Measurements from ENCODE around the gene LRP1B. TPM values are rescaled to one million over a fixed set of nuclear protein-coding genes. Genes with fewer than 3 reads are reported as not detected.
"Not testable (repeated sequence)": the region's sequence is repeated elsewhere in the genome, so short reads cannot be mapped to it uniquely, and the experiment has no call there.

The LRP1B gene
- total and polyA plus RNA-seq, 2 of the 8 experiments (the other 6 are each of a cell fraction or from before 2014, with no cell fraction given): 0.03 TPM; not detected in 1

DNA sequence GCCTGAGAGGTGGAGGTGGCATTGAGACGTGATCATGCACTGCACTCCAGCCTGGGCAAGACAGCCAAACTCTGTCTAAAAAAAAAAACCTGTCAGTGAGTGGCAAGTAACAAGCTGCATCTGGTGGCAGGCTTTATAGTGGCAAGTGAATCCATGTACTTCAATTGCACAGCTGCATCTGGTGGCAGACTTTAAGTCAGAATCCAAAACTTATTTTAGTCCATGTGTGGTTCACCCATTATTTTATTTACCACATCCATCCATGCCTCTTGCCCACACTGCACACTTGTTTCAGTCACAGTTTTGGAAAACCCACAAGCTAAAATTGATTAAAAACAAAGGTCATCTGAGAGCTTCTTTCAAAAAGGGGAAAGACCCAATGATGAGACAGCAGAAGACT lies 1714.2 kb downstream of the LRP1B start (continued):
- no peak for TF ChIP-seq NRF1 (IDR thresholded peaks at IDR 0.05; ENCODE audit: low read depth, low read length)

DNA sequence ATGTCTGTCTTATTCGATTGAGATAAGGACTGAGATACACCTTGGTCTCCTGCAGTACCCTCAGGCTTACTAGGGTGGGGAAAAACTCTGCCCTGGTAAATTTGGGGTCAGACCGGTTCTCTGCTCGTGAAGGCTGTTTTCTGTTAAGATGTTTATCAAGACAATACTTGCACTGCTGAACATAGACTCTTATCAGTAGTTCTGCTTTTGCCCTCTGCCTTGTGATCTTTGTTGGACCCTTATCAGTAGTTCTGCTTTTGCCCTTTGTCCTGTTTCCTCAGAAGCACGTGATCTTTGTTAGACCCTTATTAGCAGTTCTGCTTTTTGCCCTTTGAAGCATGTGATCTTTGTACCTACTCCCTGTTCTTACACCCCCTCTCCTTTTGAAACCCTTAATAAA lies 1715.8 kb downstream of the LRP1B start:
- H3K27ac ChIP-seq (ENCODE audit: low read depth, low read length); H3K9ac ChIP-seq (replicated peaks in 1 of 4; ENCODE audit: extremely low read depth in 1 of 4, low read depth in 3 of 4, low read length in 3 of 4); H3K27me3 ChIP-seq (replicated peaks in 1 of 4; ENCODE audit: control insufficient read depth in 3 of 4, extremely low read depth in 1 of 4, insufficient read depth in 3 of 4, low read length in 3 of 4); H3K36me3 ChIP-seq (ENCODE audit: control insufficient read depth in 2 of 4, insufficient read depth in 4 of 4, low read length in 3 of 4); H2AK5ac ChIP-seq (ENCODE audit: low read depth, low read length); H4K5ac ChIP-seq (ENCODE audit: insufficient read length, low read depth, low read length); POLR2A ChIA-PET (ENCODE audit: partially characterized antibody); H3K23me2 ChIP-seq (ENCODE audit: low read depth, low read length); H2BK5ac ChIP-seq (ENCODE audit: low read depth, low read length); H3K18ac ChIP-seq (ENCODE audit: extremely low read depth, low read length); H3K79me2 ChIP-seq (ENCODE audit: control insufficient read depth in 1 of 2, insufficient read depth in 2 of 2, low read length in 2 of 2); H3K9me3 ChIP-seq (ENCODE audit: insufficient read depth in 2 of 2, low read depth in 1 of 2, low read length in 1 of 2); CTCF ChIA-PET (ENCODE audit: partially characterized antibody); H3K79me1 ChIP-seq (ENCODE audit: low read depth, low read length); H3K4me1 ChIP-seq (replicated peaks in 1 of 4; ENCODE audit: control insufficient read depth in 3 of 4, insufficient read depth in 4 of 4, low read length in 3 of 4); H2AFZ ChIP-seq (ENCODE audit: low read length); H3K4me2 ChIP-seq (ENCODE audit: insufficient read depth in 1 of 2, low read depth in 2 of 2, low read length in 2 of 2); H2BK12ac ChIP-seq (ENCODE audit: low read depth, low read length); H2BK20ac ChIP-seq (ENCODE audit: low read length); H3K4ac ChIP-seq (replicated peaks; ENCODE audit: insufficient read length, low read depth, low read length); DNase-seq (ENCODE audit: low read depth in 1 of 2, low spot score in 2 of 2); H2BK15ac ChIP-seq (ENCODE audit: low read length); H3K56ac ChIP-seq (replicated peaks; ENCODE audit: insufficient read length, low read depth, low read length); FAIRE-seq; H4K8ac ChIP-seq (ENCODE audit: extremely low read depth, insufficient read depth, low read length); H3K14ac ChIP-seq (ENCODE audit: insufficient read length); H3K23ac ChIP-seq (ENCODE audit: insufficient read length); H2BK120ac ChIP-seq (replicated peaks; ENCODE audit: low read depth, low read length); H4K91ac ChIP-seq (replicated peaks; ENCODE audit: insufficient read length, low read length); H3K4me3 ChIP-seq (ENCODE audit: extremely low read depth in 1 of 4, insufficient read depth in 2 of 4, low read depth in 3 of 4, low read length in 4 of 4); H4K20me1 ChIP-seq (replicated peaks in 1 of 2; ENCODE audit: control insufficient read depth in 1 of 2, insufficient read depth in 2 of 2, low read length in 2 of 2): not testable (repeated sequence)
- 69% methylated on average over 4 of the region's 4 CpGs; no CpG with 5 or more reads in 1 of the 2 experiments for WGBS, 2 experiments (ENCODE audit: extremely low coverage in 1 of 2, insufficient coverage in 1 of 2, insufficient read length in 1 of 2, insufficient replicate concordance in 2 of 2, low coverage in 1 of 2, low lambda C conversion rate in 2 of 2, missing lambda C conversion rate in 1 of 2)

All from H1 (cell line).